Mucosa of stomach (tissue), 1 donor: ENCODE data around the gene HOXB7.

ENCODE experiments used
- H3K27me3 ChIP-seq: one replicate; pipeline ENCODE4 v1.7.0; 2013; ENCODE audit warnings: mild to moderate bottlenecking, low read length; ENCODE audit not compliant: control insufficient read depth, insufficient read depth
- H3K36me3 ChIP-seq: one replicate; pipeline ENCODE4 v1.7.0; 2013; ENCODE audit warnings: low read length; ENCODE audit not compliant: control insufficient read depth, insufficient read depth
- H3K4me1 ChIP-seq: one replicate; pipeline ENCODE4 v1.7.0; 2013; ENCODE audit warnings: mild to moderate bottlenecking, low read length; ENCODE audit not compliant: control insufficient read depth, insufficient read depth
- H3K4me3 ChIP-seq: one replicate; pipeline ENCODE4 v1.7.0; 2013; ENCODE audit warnings: low read length
- H3K9ac ChIP-seq: one replicate; pipeline ENCODE4 v1.7.0; 2013; ENCODE audit warnings: mild to moderate bottlenecking, low read length, moderate library complexity
- H3K9me3 ChIP-seq: one replicate; pipeline ENCODE4 v1.7.0; 2013; ENCODE audit warnings: mild to moderate bottlenecking, low read length, moderate library complexity; ENCODE audit not compliant: control insufficient read depth
- donor health status: Pancreatic carcinoma.

The HOXB7 gene

DNA sequence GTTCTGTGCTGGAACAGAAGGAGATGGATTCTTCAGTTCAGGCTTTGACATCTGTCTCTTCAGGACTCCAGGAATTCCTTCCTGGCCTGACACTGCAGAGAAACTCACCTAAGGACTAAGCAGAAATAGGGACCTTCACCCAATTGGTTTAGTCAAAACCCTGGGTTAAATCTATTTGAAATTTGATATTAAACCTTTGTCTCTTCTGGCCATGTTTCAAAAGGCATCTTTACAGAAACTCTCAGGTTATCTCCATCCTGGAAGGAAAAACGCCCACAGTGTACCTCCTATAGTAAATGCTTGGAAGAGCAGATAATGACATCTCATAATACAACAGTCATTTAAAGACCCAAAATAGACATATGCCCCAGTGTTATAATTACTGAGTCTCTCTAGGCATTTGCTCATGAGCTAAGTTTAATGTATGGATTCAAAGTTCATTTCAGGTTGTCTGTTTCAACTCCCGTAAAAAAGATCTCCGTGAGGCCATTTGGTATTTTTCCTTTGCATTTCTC is 27.1 kb downstream of the HOXB7 start:
- peaks cover 97% of the 10 kb centered on the region for H3K27me3 ChIP-seq
- peaks cover 16% of the 10 kb centered on the region for H3K4me1 ChIP-seq
- no peaks in the 10 kb centered on the region for H3K9me3 ChIP-seq
- no peaks in the 10 kb centered on the region for H3K36me3 ChIP-seq
- no peak overlapping the region for H3K4me3 ChIP-seq
- H3K9ac ChIP-seq: no peak overlapping the region

DNA sequence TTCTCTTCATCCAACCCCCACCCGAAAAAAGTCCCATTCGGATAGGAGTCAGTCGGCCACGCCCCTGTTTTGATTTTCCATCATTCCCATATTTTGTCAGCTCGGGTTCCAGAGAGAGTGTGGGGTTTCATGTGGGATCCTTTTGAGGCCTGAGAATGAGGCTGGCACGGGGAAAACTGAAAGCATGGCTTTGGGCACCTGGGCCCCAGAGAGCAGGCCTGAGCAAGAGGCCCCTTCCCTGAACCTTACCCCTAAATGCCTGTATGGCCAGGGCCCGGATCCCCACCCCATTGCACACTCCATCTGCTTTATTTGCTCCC is 28.1 kb downstream of the HOXB7 start:
- Histone ChIP-seq H3K4me1 (peaks cover 16% of the 10 kb centered on the region), H3K36me3 (no peaks in the 10 kb centered on the region), H3K4me3 (no peak overlapping the region), H3K9ac (no peak overlapping the region), H3K27me3 (peaks cover 91% of the 10 kb centered on the region), H3K9me3 (no peaks in the 10 kb centered on the region)

DNA sequence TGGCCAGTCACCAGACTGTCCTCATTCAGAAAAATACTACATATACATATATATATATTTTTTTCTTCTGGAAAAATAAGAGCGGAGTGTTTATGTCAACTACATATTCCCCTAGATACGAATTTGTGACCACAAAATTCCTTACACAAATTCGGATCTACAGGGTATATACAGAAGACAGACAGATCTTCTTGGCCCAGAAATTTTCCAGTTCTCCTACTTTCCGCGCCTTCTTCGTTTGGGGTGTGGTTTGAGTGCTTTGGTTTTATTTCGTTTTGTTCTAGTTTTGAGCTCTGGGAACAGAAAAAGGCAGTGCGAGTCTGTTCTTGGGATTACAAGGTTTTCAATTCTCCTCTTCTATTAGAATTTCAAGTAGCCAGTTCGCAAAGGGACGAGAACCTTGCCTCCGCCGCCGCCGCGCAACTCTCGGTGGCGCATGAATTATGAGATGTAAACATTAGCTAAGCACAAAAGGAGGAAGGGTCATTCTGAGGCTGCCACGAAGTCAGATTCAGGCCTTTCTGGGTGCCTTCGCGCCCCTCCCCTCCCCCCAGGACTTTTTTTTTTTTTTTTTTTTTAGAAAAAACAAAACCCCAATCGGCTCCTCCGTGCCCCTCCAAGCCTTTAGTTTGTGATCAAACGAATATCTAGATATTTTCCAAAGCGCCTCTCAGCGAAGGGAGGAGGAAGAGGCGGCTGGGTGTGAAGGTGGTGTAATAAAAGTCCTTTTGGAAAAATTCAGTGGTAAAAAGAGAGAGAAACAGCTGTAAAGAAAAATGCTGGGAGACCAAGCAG is 30.9 kb downstream of the HOXB7 start:
- H3K9ac ChIP-seq: peak overlapping the region; percentile 64
- H3K4me1 ChIP-seq: peaks cover 12% of the 10 kb centered on the region
- no peaks in the 10 kb centered on the region for H3K9me3 ChIP-seq
- no peak overlapping the region for H3K4me3 ChIP-seq
- H3K36me3 ChIP-seq: no peaks in the 10 kb centered on the region
- peaks cover 89% of the 10 kb centered on the region for H3K27me3 ChIP-seq

DNA sequence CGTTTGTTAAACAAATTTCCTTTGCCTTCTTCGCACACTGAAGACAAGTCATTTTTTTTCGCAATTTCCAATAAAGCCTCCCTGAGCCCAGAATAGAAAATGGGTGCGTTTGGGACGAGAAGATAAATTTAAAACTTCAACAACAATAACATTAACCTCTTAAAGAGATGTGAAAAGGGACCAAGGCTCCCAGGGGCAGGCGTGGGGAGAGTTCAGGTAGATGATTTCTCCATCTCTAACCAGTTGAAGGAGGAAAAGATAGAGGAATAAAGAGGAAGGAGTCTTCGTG is 31.4 kb downstream of the HOXB7 start:
- Histone ChIP-seq H3K9ac (no peak overlapping the region), H3K9me3 (no peaks in the 10 kb centered on the region), H3K36me3 (no peaks in the 10 kb centered on the region), H3K27me3 (peaks cover 89% of the 10 kb centered on the region), H3K4me1 (peaks cover 12% of the 10 kb centered on the region), H3K4me3 (no peak overlapping the region)

DNA sequence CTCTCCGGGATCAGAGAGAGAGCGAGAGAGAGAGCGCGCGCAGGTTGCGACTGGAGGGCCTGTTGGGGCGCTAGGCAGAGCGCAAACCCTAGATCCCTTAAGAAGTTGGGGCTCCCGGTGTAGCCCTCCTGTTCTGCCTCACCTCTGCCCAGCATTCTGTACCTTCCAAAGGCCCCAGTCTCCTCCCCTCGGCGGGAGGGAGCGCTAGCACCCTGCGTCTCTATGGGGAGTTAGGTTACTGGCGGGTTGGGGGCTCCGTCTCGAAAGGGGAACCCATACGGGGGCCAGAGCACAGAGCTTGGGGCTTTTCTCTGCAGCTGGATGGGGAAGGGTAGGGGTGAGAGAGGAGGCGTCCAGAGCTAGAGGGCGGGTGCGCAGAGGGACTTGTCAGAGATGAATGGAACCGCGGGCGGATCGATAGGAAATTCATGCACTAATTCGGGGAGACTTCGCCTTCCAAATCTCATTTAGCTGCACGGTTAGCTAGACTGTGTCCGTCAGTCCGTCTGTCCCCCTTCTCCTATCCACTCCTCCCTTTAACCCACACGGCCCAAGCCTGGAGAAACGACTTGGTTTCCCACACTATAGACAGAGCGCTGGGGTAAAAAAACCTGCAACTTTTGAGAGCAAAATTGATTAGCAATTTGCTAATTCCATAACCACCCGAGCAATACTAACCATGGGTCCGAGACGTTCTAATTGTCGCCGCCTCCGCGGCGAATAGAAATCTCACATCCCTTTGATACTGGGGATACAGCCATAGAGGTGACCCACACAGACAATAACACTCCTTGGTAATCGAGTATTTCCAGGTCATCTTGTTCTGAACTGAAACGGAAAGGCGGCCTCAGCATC is 32.0 kb downstream of the HOXB7 start:
- Histone ChIP-seq H3K36me3 (no peaks in the 10 kb centered on the region), H3K4me1 (peaks cover 8% of the 10 kb centered on the region), H3K9me3 (no peaks in the 10 kb centered on the region), H3K27me3 (peaks cover 89% of the 10 kb centered on the region), H3K9ac (peak overlapping the region; percentile 62), H3K4me3 (peak overlapping the region; percentile 4)

DNA sequence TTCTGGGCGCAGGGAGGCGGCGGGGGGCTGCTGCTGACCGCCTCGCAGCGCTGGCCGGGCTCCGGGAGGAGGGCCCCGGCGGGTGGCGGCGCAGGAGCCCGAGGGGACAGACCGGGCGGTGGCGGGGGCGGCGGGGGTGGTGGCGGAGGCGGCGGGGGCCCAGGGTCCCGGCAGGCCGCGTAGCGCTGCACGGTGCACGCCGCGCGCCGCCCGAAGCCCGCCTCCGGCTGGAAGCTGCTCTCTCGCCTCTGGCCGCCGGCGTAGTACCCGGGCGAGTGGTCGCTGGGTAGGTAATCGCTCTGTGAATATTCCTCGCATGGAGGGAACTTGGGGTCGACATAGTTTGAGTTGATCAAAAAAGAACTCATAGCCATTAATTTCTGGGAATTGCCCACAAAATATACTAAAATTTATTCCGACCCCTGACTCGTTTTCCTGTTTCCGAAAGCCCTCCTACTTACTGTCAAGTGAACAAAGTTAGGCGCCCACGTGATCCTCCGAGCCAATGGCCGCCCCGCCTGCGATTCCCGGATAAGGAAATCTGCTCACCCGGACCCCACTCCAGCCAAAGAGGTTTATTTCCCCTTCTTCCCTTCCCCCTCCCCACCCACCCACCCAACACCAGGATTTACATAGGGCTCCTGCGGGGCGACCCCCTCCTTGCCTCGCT is 32.7 kb downstream of the HOXB7 start, which contains the start of gene HOXB4:
Gene HOXB4, minus strand, starts transcription at position 405 of the 670 bp plus-strand sequence. Its CDS starts 31 bp downstream, at position 374.
- Histone ChIP-seq H3K9me3 (no peaks in the 10 kb centered on the region), H3K9ac (peak within 1 kb of the TSS; percentile 62), H3K27me3 (peaks cover 89% of the 10 kb centered on the region), H3K36me3 (no peaks in the 10 kb centered on the region), H3K4me3 (peak within 1 kb of the TSS; percentile 4), H3K4me1 (peaks cover 8% of the 10 kb centered on the region)

DNA sequence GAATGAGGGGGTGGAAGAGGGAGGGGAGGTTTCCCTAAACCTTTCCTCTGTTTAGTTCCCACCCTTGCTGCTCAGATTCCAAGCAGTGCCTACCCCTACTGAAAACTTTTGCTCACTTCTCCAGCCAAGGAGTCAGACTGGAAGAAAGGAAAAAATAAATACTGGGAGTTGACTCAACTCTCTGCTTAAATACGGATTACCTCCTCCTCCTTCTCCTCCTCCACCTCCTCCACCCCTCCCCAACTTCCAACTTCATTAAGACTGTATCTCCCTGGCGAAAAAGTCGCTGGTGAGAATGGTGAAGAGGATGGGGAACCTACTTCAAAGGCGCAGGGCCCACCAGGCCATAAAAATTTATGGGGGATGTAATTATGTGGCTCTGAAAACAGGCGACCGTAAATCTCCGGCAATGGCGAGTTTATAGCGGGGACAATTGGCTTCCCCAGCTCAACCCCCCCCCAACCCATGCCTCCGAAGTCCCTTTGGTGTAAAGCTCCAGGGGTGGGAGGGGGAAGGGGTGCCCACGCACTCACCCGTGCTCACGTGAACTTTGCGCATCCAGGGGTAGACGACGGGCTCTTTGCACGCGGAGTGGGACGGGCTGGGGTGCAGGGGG is 33.4 kb downstream of the HOXB7 start:
- H3K4me1 ChIP-seq: peaks cover 8% of the 10 kb centered on the region
- no peaks in the 10 kb centered on the region for H3K9me3 ChIP-seq
- no peak overlapping the region for H3K4me3 ChIP-seq
- H3K9ac ChIP-seq: peak overlapping the region; percentile 2
- peaks cover 89% of the 10 kb centered on the region for H3K27me3 ChIP-seq
- H3K36me3 ChIP-seq: no peaks in the 10 kb centered on the region

DNA sequence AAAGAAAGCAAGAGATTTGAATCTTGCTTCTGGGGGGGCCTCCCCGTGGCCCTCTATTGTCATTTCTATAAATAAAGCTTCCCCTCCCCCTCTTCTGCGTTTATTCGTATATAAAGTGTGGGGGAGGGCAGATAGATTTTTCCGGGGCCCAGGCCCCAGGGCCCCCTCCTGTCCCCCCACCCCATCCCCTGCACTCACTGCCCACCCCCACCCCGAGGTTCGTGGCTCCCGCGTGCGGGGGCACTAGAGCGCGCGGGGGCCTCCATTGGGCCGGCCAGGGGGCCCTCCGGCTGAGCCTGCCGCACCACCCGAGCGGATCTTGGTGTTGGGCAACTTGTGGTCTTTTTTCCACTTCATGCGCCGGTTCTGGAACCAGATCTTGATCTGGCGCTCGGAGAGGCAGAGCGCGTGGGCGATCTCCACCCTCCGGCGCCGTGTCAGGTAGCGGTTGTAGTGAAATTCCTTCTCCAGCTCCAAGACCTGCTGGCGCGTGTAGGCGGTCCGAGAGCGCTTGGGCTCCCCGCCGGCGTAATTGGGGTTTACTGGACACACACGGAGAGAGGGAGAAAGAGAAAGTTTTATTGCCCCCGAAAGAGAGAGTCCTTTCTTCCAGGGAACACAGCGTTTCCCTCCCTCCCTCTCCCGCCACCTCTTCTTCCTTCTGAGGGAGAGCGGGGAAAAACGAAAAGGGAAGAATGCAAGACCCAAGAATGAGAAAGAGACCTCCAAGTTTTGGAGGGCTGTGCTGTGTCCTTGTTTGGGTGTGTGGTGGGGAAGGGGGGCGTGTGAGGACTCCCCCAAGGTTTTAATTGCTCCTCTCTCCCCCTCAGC is 34.1 kb downstream of the HOXB7 start:
- peaks cover 89% of the 10 kb centered on the region for H3K27me3 ChIP-seq
- no peaks in the 10 kb centered on the region for H3K36me3 ChIP-seq
- H3K9ac ChIP-seq: peak overlapping the region; percentile 2
- peaks cover 8% of the 10 kb centered on the region for H3K4me1 ChIP-seq
- H3K4me3 ChIP-seq: no peak overlapping the region
- no peaks in the 10 kb centered on the region for H3K9me3 ChIP-seq

DNA sequence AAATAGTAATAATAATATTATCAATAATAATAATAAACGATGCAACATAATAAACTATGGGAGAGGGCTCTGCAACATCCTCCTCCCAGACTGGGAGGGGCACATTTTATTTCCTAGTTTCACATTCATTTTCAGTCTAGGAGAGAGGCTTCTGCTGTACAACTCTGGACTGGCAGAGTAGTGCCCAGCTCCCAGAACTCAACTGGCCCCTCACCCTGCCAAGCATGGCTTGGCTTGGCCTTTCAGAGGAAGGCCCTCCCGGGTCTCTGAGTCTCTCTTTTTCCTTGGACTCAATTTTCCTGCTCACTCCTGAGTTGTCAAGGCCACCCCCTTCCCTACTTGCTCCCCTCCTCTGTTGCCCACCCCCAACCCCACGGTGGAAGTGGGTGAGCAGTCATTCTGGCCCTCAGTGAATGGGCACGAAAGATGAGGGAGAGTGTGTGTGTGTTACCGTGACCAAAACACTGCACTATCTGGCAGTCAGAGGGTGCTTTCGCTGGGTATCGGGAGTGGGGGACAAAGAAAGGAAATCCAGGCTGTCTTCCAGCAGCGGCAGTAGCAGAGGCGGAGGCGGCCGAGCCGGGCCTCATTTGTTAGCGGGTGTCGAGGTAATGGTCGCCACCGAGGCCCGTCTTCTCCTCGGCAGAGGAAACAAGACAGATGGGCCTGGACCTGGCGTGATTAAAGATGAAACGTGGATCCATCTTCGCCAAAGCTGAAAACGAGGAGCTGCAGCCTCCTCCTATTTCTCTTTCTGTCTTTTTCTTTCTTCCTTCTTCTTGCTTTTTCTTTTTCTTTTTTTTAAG is 34.9 kb downstream of the HOXB7 start:
- Histone ChIP-seq H3K27me3 (peaks cover 89% of the 10 kb centered on the region), H3K9ac (no peak overlapping the region), H3K4me3 (no peak overlapping the region), H3K4me1 (peaks cover 8% of the 10 kb centered on the region), H3K36me3 (no peaks in the 10 kb centered on the region), H3K9me3 (no peaks in the 10 kb centered on the region)

DNA sequence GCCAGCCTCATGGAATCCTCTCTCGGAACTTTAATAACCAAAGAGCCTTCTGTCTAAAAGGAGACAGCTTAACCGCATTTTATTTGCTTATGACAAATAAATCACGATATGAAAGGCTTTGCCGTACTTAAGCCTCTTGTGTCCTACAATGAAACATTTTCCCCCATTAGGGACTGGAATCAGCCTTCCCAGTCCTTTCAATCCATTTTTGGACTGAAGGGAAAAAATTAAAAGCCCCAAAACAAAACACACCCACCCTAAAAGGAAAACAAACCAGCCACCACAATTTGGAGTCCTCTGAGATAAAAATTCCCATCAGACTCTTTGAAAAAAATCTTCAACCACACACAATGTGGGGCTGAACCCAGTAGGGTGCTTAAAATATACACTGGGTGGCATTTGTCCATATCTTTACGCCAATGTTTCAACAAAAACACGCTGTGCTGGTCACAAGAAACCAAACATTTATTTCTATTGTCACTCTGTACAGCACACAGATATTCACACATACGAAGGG is 35.7 kb downstream of the HOXB7 start:
- no peak overlapping the region for H3K9ac ChIP-seq
- H3K4me3 ChIP-seq: no peak overlapping the region
- H3K4me1 ChIP-seq: peaks cover 8% of the 10 kb centered on the region
- H3K9me3 ChIP-seq: no peaks in the 10 kb centered on the region
- H3K27me3 ChIP-seq: peaks cover 89% of the 10 kb centered on the region
- H3K36me3 ChIP-seq: no peaks in the 10 kb centered on the region
